ENCODE results near the gene MCOLN2. TPM values are rescaled to one million over a fixed set of nuclear protein-coding genes. Genes with fewer than 3 reads are reported as not detected.

Gene MCOLN2
- total and polyA plus RNA-seq, 2 of the 4 experiments (the other 2 are of a cell fraction), result 0.43 to 0.54 TPM

DNA sequence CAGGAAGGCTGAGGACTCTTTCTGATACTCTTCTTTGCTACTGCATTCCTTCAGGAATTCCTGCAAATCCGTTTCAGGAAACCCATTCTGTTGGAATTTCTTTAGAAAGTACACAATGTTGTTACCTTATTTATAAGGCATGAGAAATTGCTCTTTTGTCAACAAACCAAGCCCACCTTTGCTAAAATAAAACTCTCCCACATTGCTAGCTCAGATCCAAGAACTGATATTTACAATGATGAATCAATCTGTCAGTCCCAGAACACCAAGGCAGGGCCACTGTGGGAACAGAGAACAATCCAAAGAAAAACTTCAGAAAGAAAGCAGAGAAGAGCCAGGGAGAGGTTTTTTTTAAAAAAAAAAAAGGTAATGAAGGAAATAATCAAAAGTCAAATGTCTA is 67.3 kb downstream of the MCOLN2 start:
- H3K4me3 ChIP-seq (ENCODE audit: insufficient read depth, low read depth, low read length), result no peak overlapping the region
- no peak overlapping the region for H4K5ac ChIP-seq (ENCODE audit: low read depth, low read length)
- H2BK15ac ChIP-seq (ENCODE audit: low read depth, low read length), result no peak overlapping the region
- intact Hi-C loops (cut with micrococcal nuclease), result no loop called here
- H3K9me1 ChIP-seq (ENCODE audit: insufficient read depth, low read length), result no peaks in the 10 kb centered on the region
- no peak overlapping the region for H2AFZ ChIP-seq (replicated peaks; ENCODE audit: low read length, poor library complexity)
- H3K18ac ChIP-seq (ENCODE audit: low read depth, low read length), result no peak overlapping the region
- no CpG with 5 or more reads among the region's 1 CpG for WGBS, 2 experiments (ENCODE audit: extremely low coverage in 2 of 2, insufficient read length in 1 of 2)
- H3K9ac ChIP-seq (ENCODE audit: low read depth, low read length), result no peak overlapping the region
- CTCF ChIA-PET, result interaction anchor here (0.6 kb wide), 1 partner anchor 13 kb away, joined by 3 read pairs; no protein-coding TSS in a partner anchor
- H4K8ac ChIP-seq (ENCODE audit: low read depth in 2 of 2, low read length in 2 of 2), result no peak overlapping the region
- H4K91ac ChIP-seq (ENCODE audit: insufficient read depth, low read depth, low read length), result no peak overlapping the region
- H3K79me1 ChIP-seq (ENCODE audit: low read depth in 1 of 2, low read length in 2 of 2), result no peaks in the 10 kb centered on the region
- H3K23ac ChIP-seq (ENCODE audit: low read depth, low read length), result no peak overlapping the region
- POLR2A ChIA-PET (ENCODE audit: unreplicated experiment), result no interaction called here
- no peak for TF ChIP-seq CHD1 (IDR thresholded peaks at IDR 0.05; ENCODE audit: low read depth, low read length)
- no peak for TF ChIP-seq RAD21 (IDR thresholded peaks at IDR 0.05; ENCODE audit: low read length)
- no peak for TF ChIP-seq USF2 (IDR thresholded peaks at IDR 0.05; ENCODE audit: low read depth, low read length)
- TF ChIP-seq MAFK (IDR thresholded peaks at IDR 0.05; ENCODE audit: low read depth, low read length), result no peak
- TF ChIP-seq POLR2A (IDR thresholded peaks at IDR 0.05; ENCODE audit: low read depth, low read length), result no peak
- no peak for TF ChIP-seq RCOR1 (IDR thresholded peaks at IDR 0.05; ENCODE audit: insufficient replicate concordance, low read length)
- TF ChIP-seq CEBPB (IDR thresholded peaks at IDR 0.05; ENCODE audit: low read depth, low read length), result no peak
- TF ChIP-seq RFX5 (IDR thresholded peaks at IDR 0.05; ENCODE audit: low read depth, low read length), result no peak
- no peak overlapping the region for H2AK5ac ChIP-seq (ENCODE audit: low read depth, low read length)
- peaks cover 42% of the 10 kb centered on the region for H3K27me3 ChIP-seq (ENCODE audit: control insufficient read depth, insufficient read depth, low read length)
- H2BK5ac ChIP-seq (ENCODE audit: low read depth, low read length, poor library complexity, severe bottlenecking), result no peak overlapping the region
- no peak overlapping the region for H2AK9ac ChIP-seq (replicated peaks; ENCODE audit: low read depth, low read length, poor library complexity)
- H2BK20ac ChIP-seq (ENCODE audit: low read depth, low read length), result no peak overlapping the region
- no peaks in the 10 kb centered on the region for H3K36me3 ChIP-seq (ENCODE audit: control insufficient read depth, insufficient read depth, low read length)
- in situ Hi-C loops (cut with MboI; ENCODE audit: low sequenced_read_pairs), result loop anchor here (10.0 to 25.0 kb wide), 2 partner anchors 317 to 795 kb away; no protein-coding TSS in a partner anchor
- dilution Hi-C loops (cut with HindIII; ENCODE audit: low sequenced_read_pairs, unreplicated experiment), result no loop called here
- H3K27ac ChIP-seq (ENCODE audit: insufficient read depth, low read length), result no peak overlapping the region
- ATAC-seq (ENCODE audit: low read depth) (no peak), DNase-seq (no peak)
- no peak overlapping the region for H3K56ac ChIP-seq (ENCODE audit: extremely low read depth, insufficient read depth, low read length)
- no peak overlapping the region for H2BK120ac ChIP-seq (ENCODE audit: low read depth, low read length)
- H3K9me3 ChIP-seq (ENCODE audit: control insufficient read depth, insufficient read depth, low read length), result no peaks in the 10 kb centered on the region
- no peak overlapping the region for H3K14ac ChIP-seq (replicated peaks; ENCODE audit: low read depth, low read length)
- BruUV-seq (replicated peaks), result no TSS peak
- H3K4me1 ChIP-seq (ENCODE audit: control insufficient read depth, insufficient read depth, low read length), result no peaks in the 10 kb centered on the region
- H4K20me1 ChIP-seq (ENCODE audit: insufficient read depth, low read length), result no peaks in the 10 kb centered on the region
- H3K4me2 ChIP-seq (ENCODE audit: low read depth, low read length), result no peak overlapping the region
- no peak overlapping the region for H3K4ac ChIP-seq (ENCODE audit: low read depth, low read length)

All from IMR-90 (cell line).